Cardiac muscle cell (in vitro differentiated cells and primary cell): ENCODE measurements around the gene PTGER1. TPM values are rescaled to one million over a fixed set of nuclear protein-coding genes. Genes with fewer than 3 reads are reported as not detected.

ENCODE experiments used
- DNase-seq, 2 donors: peaks; one replicate each; pipeline versions ENCODE4 v3.0.0 to v3.0.0-alpha.2; 2010 to 2017; ENCODE audit warnings: low read depth in 1 of 2, low spot score in 1 of 2
- H3K27ac ChIP-seq: fragments of 200-600 bp; sonication (generic); 2 replicates; pipeline ENCODE4 v1.5.1; 2016
- H3K27me3 ChIP-seq: fragments of 200-600 bp; sonication (generic); 2 replicates; pipeline ENCODE4 v1.6.0; 2016; ENCODE audit warnings: control low read depth
- H3K36me3 ChIP-seq: fragments of 200-600 bp; sonication (generic); 2 replicates; pipeline ENCODE4 v1.5.1; 2016; ENCODE audit warnings: control low read depth
- H3K4me1 ChIP-seq: fragments of 200-600 bp; sonication (generic); 2 replicates; pipeline ENCODE4 v1.8.1; 2017; ENCODE audit warnings: low read depth, mild to moderate bottlenecking, mixed run types
- H3K4me3 ChIP-seq: fragments of 200-600 bp; sonication (generic); 2 replicates; pipeline ENCODE4 v1.5.1; 2016; ENCODE audit warnings: mild to moderate bottlenecking
- H3K9me3 ChIP-seq: fragments of 200-600 bp; sonication (generic); 2 replicates; pipeline ENCODE4 v1.5.1; 2017; ENCODE audit warnings: low read depth, mild to moderate bottlenecking, control low read depth
- polyA plus RNA-seq: library from polyadenylated mRNA; unstranded; fragments of >200 nt; fragmentation: Nextera tagmentation; extraction: Ambion mirVana; gene quantifications from 2 replicates; pipeline ENCODE4 v1.2.1, GENCODE V29; 2016
- total RNA-seq: library from RNA; depleted of rRNA; stranded (reverse); fragments of >200 nt; gene quantifications from 2 replicates; pipeline ENCODE4 v1.2.3, GENCODE V29; 2016
- TF ChIP-seq, protein P1 (sequence below): IDR thresholded peaks from 2 replicates; pipeline ENCODE4 v1.5.1; 2012; ENCODE audit warnings: low read depth, mild to moderate bottlenecking, low read length

Gene PTGER1
- total and polyA plus RNA-seq, 2 experiments from 2014 or later, result 0.42 to 0.75 TPM

GRCh38 chr19:14473073-14473977 lies 1.8 kb downstream of the PTGER1 start:
- TF ChIP-seq, protein P1, sequence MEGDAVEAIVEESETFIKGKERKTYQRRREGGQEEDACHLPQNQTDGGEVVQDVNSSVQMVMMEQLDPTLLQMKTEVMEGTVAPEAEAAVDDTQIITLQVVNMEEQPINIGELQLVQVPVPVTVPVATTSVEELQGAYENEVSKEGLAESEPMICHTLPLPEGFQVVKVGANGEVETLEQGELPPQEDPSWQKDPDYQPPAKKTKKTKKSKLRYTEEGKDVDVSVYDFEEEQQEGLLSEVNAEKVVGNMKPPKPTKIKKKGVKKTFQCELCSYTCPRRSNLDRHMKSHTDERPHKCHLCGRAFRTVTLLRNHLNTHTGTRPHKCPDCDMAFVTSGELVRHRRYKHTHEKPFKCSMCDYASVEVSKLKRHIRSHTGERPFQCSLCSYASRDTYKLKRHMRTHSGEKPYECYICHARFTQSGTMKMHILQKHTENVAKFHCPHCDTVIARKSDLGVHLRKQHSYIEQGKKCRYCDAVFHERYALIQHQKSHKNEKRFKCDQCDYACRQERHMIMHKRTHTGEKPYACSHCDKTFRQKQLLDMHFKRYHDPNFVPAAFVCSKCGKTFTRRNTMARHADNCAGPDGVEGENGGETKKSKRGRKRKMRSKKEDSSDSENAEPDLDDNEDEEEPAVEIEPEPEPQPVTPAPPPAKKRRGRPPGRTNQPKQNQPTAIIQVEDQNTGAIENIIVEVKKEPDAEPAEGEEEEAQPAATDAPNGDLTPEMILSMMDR, result no peak
- peak in 1 of 2 donors; percentile 39 for DNase-seq
- Histone ChIP-seq H3K27ac (no peak overlapping the region), H3K36me3 (peaks cover 1% of the 10 kb centered on the region), H3K27me3 (no peaks in the 10 kb centered on the region), H3K4me1 (no peaks in the 10 kb centered on the region), H3K9me3 (no peaks in the 10 kb centered on the region), H3K4me3 (no peak overlapping the region)

GRCh38 chr19:14472202-14472938 lies 2.8 kb downstream of the PTGER1 start:
- Histone ChIP-seq H3K36me3 (peaks cover 7% of the 10 kb centered on the region), H3K9me3 (no peaks in the 10 kb centered on the region), H3K27ac (no peak overlapping the region), H3K4me3 (peak overlapping the region; percentile 14), H3K4me1 (no peaks in the 10 kb centered on the region), H3K27me3 (no peaks in the 10 kb centered on the region)
- TF ChIP-seq, protein P1, result peak; percentile 92
- peak; percentile 68 to 79 for DNase-seq

DNA sequence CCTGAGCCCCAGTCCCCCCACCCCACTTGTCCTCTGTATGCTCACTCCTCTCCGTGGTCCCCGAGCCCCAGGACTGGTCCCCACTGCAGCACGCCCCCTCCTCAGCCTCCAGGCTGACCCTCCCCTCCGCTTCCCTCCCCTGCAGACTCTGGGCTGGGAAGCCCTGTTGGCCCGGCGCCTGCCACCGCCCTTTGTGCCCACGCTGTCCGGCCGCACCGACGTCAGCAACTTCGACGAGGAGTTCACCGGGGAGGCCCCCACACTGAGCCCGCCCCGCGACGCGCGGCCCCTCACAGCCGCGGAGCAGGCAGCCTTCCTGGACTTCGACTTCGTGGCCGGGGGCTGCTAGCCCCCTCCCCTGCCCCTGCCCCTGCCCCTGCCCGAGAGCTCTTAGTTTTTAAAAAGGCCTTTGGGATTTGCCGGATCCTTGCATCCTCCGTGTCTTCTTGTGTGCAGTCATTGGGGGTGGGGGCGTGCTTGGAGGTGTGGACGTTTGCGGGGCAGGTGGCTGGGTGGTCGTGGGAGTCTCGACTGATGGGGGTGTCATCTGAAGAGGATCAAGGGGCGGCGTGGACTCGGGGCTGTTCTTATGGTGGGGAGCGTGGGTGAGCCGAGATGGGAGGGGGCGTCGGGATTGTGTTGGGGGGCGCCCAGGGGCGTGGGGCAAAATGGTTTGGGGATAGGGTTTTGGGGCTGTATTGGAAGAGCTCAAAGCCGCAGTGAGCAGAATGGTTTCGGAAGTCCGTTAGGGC lies 3.5 kb downstream of the PTGER1 start:
- H3K36me3 ChIP-seq, result peaks cover 7% of the 10 kb centered on the region
- TF ChIP-seq, protein P1, result no peak
- no peak overlapping the region for H3K27ac ChIP-seq
- H3K9me3 ChIP-seq, result no peaks in the 10 kb centered on the region
- H3K4me1 ChIP-seq, result no peaks in the 10 kb centered on the region
- DNase-seq, result no peak
- no peak overlapping the region for H3K4me3 ChIP-seq
- H3K27me3 ChIP-seq, result no peaks in the 10 kb centered on the region

DNA sequence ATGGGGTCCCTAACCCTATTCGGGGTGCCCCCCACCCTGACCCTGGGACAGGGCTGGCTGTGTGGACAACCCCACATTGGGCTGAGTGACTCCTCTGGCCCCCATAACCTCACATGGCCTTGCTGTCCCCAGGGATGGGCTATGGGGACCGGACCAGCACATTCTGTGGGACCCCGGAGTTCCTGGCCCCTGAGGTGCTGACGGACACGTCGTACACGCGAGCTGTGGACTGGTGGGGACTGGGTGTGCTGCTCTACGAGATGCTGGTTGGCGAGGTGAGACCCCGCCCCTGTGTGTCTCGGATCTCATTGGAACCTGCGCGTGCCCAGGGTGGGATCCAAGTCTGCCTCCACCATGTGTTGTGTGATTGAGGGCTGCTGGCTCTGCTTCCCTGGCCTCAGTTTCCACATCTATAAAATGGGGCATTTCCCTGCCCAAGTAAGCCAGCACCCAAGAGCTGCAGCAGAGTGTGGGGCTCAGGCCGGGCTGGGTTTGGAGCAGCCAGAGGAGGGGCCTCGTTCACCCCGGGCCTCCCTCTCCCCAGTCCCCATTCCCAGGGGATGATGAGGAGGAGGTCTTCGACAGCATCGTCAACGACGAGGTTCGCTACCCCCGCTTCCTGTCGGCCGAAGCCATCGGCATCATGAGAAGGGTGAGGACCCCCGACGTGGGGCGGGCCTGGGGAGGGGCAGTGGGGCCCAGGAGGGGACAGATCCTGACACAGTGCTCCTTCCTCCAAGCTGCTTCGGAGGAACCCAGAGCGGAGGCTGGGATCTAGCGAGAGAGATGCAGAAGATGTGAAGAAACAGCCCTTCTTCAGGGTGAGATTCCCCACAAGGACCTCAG lies 4.9 kb downstream of the PTGER1 start:
- H3K4me1 ChIP-seq, result no peaks in the 10 kb centered on the region
- peaks cover 9% of the 10 kb centered on the region for H3K36me3 ChIP-seq
- DNase-seq, result no peak
- H3K4me3 ChIP-seq, result no peak overlapping the region
- TF ChIP-seq, protein P1, result no peak
- no peak overlapping the region for H3K27ac ChIP-seq
- no peaks in the 10 kb centered on the region for H3K9me3 ChIP-seq
- no peaks in the 10 kb centered on the region for H3K27me3 ChIP-seq
